T-helper 17 cell (primary cell): ENCODE measurements around the gene USP36. TPM values are rescaled to one million over a fixed set of nuclear protein-coding genes. Genes with fewer than 3 reads are reported as not detected.
A peak's percentile ranks its signal among the peaks of the same experiment; 100 is the strongest.

ENCODE experiments used
- ATAC-seq: fragments of 150-1000 bp; cut with Tn5 transposase; 2 replicates; pipeline ENCODE4 v1.10.0; 2021; ENCODE audit warnings: mild to moderate bottlenecking, moderate library complexity
- DNase-seq, 3 donors: peaks; one replicate each; pipeline versions ENCODE4 v3.0.0 to v3.0.0-alpha.2; 2020 to 2021
- H3K9me3 ChIP-seq: one replicate; pipeline ENCODE4 v1.7.0; 2013; ENCODE audit warnings: low read length, mild to moderate bottlenecking; ENCODE audit not compliant: control insufficient read depth, poor library complexity, severe bottlenecking
- H3K27ac Mint-ChIP-seq: one replicate; pipeline ENCODE4 v1.8.0; 2022; ENCODE audit warnings: mild to moderate bottlenecking, moderate library complexity, mixed read lengths
- H3K27me3 Mint-ChIP-seq: one replicate; pipeline ENCODE4 v1.8.0; 2022; ENCODE audit warnings: mixed read lengths
- H3K36me3 Mint-ChIP-seq: one replicate; pipeline ENCODE4 v1.8.0; 2022; ENCODE audit warnings: low read depth, mixed read lengths
- H3K4me1 Mint-ChIP-seq: one replicate; pipeline ENCODE4 v1.8.0; 2022; ENCODE audit warnings: mild to moderate bottlenecking, mixed read lengths
- H3K4me3 Mint-ChIP-seq: one replicate; pipeline ENCODE4 v1.8.0; 2022; ENCODE audit warnings: mild to moderate bottlenecking, moderate library complexity, mixed read lengths
- total RNA-seq, 4 donors: library from RNA in 2 of 4; stranded (reverse) in 2 of 4; gene quantifications; one replicate each; pipeline ENCODE4 v1.2.3 and lab custom pipeline; 2022 to 2026

The USP36 gene
- total RNA-seq, 2 donors from 2014 or later = 418 to 474 TPM

DNA sequence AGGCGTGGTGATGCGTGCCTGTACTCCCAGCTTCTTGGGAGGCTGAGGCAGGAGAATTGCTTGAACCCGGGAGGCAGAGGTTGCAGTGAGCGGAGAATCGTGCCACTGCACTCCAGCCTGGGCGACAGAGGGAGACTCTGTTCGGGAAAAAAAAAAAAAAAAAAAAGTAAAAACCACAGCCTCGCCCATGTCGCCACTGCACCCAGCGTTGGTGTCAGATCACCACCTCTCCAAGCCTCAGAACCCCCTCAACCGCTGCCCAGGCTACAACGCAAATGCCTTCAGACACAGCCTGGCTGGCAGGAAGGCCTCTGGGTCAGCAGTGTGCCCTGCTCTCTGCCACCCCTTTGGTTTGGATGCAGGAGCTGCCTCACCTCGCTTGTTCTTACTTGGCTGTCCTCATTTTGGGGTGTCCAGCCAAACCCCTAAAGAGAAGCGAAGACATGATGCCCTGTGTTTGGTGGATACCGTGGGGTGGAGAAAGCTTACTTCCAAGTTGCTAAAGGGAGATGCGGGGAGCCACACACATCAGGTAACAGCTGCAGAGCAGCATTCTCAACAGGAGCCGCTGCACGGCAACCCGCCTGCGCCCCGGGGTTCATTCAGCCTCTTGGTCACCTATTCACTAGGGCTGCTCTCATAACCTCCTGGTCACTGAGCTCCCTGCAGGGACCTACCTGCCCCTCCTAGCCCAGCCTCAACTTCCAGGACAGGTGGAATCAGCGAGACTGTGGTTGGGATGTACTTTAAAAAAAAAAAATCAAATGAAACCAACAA is 45.6 kb downstream of the USP36 start:
- ATAC-seq (peak; percentile 16), DNase-seq (no peak)
- Mint-ChIP-seq H3K4me3 (peak overlapping the region; percentile 70), H3K36me3 (peaks cover 30% of the 10 kb centered on the region), H3K27me3 (no peaks in the 10 kb centered on the region), H3K27ac (peak overlapping the region; percentile 92), H3K4me1 (peaks cover 53% of the 10 kb centered on the region)
- H3K9me3 ChIP-seq = no peaks in the 10 kb centered on the region

GRCh38 chr17:78794399-78794798 is 46.2 kb downstream of the USP36 start:
- DNase-seq (no peak), ATAC-seq (no peak)
- Mint-ChIP-seq H3K27ac (peak overlapping the region; percentile 92), H3K27me3 (no peaks in the 10 kb centered on the region), H3K4me3 (peak overlapping the region; percentile 80), H3K4me1 (peaks cover 54% of the 10 kb centered on the region), H3K36me3 (peaks cover 30% of the 10 kb centered on the region)
- no peaks in the 10 kb centered on the region for H3K9me3 ChIP-seq

DNA sequence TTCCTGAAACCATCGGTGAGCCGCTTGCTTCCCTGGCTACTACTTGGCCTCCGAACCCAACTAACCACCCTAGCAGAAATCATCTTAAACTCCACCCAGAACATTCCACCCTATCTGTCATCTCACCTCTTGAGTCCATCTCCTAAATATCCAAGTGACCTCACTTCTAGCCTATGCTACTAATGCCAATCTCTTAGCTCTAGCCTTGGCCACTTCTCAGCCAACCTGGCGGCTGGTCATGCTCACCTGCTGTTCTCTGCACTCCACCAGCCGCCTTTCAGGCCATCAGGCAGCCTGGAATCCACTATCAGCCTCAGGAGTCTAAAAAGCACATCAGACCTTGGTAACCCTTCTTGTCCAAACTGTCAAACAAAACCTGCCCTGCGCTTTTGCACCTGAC is 46.6 kb downstream of the USP36 start:
- no peaks in the 10 kb centered on the region for H3K27me3 Mint-ChIP-seq
- DNase-seq (no peak), ATAC-seq (no peak)
- peaks cover 51% of the 10 kb centered on the region for H3K4me1 Mint-ChIP-seq
- peaks cover 28% of the 10 kb centered on the region for H3K36me3 Mint-ChIP-seq
- H3K27ac Mint-ChIP-seq = peak overlapping the region; percentile 92
- peak overlapping the region; percentile 80 for H3K4me3 Mint-ChIP-seq
- H3K9me3 ChIP-seq = no peaks in the 10 kb centered on the region

- peaks cover 50% of the 10 kb centered on the region for H3K4me1 Mint-ChIP-seq
- H3K27ac Mint-ChIP-seq = peak overlapping the region; percentile 92
- no peaks in the 10 kb centered on the region for H3K9me3 ChIP-seq
- DNase-seq = no peak
- H3K27me3 Mint-ChIP-seq = no peaks in the 10 kb centered on the region
- H3K36me3 Mint-ChIP-seq = peaks cover 24% of the 10 kb centered on the region
- ATAC-seq = no peak
- H3K4me3 Mint-ChIP-seq = no peak overlapping the region
Observed at GRCh38 chr17:78793415-78793814, 47.2 kb downstream of the USP36 start.

- DNase-seq (no peak), ATAC-seq (no peak)
- Mint-ChIP-seq H3K27ac (peak overlapping the region; percentile 91), H3K27me3 (no peaks in the 10 kb centered on the region), H3K4me1 (peaks cover 48% of the 10 kb centered on the region), H3K4me3 (no peak overlapping the region), H3K36me3 (peaks cover 20% of the 10 kb centered on the region)
- no peaks in the 10 kb centered on the region for H3K9me3 ChIP-seq
Observed at GRCh38 chr17:78791840-78792709, 48.5 kb downstream of the USP36 start.

DNA sequence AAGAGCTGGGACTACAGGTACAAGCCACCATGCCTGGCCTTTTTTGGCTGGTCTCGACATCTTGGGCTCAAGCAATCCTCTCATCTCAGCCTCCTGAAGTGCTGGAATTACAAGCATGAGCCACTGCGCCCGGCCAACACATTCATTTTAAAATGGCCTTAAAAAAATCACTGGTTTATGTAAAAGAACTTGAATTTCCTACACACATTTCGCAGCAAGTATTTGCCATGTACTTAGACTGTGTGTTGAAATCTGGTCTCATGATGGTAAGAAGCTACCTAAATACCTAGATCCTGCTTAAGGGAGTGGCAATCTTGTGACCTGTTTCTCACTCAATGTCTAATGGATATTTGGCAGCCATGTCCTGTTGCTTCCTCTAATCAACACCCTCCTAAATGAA is 50.1 kb downstream of the USP36 start:
- Mint-ChIP-seq H3K4me3 (no peak overlapping the region), H3K27ac (peak overlapping the region; percentile 91), H3K36me3 (peaks cover 13% of the 10 kb centered on the region), H3K27me3 (no peaks in the 10 kb centered on the region), H3K4me1 (peaks cover 46% of the 10 kb centered on the region)
- ATAC-seq = no peak
- no peaks in the 10 kb centered on the region for H3K9me3 ChIP-seq
- no peak for DNase-seq

DNA sequence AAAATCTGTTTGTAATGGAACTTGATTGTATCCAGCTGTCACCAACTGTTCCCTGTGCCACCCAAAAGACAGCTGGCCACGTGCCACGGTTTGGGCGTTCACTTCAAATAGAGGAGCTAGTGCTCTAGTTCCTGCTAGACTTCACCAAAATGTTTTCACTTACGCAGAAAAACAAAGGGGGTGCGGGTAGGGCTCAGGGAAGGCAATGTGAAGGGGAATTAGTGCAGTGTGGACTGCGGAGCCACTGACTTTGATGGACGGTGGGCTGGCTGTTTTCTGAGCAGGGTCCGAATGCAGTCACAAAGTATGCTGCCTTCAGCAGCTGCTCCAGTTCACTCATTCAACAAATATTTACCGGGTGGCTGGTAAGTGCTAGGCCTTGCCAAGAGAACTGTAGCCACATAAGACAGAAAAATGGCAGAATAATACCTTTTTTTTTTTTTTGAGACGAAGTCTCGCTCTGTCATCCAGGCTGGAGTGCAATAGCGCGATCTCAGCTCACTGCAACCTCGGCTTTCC is 50.9 kb downstream of the USP36 start:
- no peak for DNase-seq
- ATAC-seq = peak; percentile 69
- H3K36me3 Mint-ChIP-seq = peaks cover 13% of the 10 kb centered on the region

DNA sequence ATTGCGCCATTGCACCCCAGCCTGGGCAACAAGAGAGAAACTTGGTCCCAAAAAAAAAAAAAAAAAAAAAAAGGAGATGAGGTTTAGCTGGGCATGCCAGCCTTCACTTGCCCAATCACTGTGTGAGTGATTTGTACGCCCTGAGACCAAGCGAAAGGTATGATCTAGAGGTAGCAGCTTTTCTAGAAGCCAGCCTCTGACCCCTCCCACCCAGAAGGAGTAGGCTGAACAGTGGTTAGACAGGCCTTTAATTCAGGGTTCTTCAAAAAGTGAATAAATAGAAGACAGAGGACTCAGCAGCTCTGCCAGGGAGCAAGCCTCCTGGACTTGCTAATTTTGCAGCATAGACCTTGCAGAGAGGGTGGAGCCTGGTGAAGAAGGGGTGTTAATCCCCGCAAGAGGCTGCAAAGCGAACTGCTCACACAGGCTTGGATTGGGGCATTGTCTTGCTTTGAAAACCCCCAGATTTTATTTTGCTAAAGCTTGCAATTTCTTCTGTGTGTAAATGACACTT is 51.4 kb downstream of the USP36 start:
- ATAC-seq = peak; percentile 53
- Mint-ChIP-seq H3K4me1 (peaks cover 40% of the 10 kb centered on the region), H3K27me3 (no peaks in the 10 kb centered on the region)

More for the DNA sequence above, 50.9 kb downstream of the USP36 start:
- no peaks in the 10 kb centered on the region for H3K9me3 ChIP-seq
- Mint-ChIP-seq H3K27ac (peak overlapping the region; percentile 91), H3K27me3 (no peaks in the 10 kb centered on the region), H3K4me3 (peak overlapping the region; percentile 56), H3K4me1 (peaks cover 43% of the 10 kb centered on the region)

DNA sequence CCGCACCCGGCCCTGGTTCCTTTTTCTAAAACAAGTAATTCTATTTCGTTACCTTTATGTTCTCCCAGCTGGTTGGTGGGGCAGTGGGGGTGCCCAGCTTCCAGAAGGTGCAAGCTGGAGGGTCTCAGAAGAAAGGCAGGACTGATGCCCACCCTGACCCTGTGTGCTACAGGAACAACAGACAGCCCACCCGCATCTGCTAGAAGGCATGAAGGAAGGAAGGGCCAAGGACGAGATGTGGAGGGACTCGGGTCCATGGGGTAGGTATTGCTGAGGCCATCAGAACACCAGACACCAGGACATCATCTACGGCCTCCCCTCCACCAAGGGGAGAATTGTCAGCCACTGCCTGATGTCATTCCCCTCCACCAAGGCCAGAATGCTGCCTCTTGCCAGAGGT is 52.2 kb downstream of the USP36 start:
- no peaks in the 10 kb centered on the region for H3K9me3 ChIP-seq
- H3K4me3 Mint-ChIP-seq = no peak overlapping the region

More for the DNA sequence above, 51.4 kb downstream of the USP36 start:
- Mint-ChIP-seq H3K4me3 (peak overlapping the region; percentile 56), H3K27ac (peak overlapping the region; percentile 91), H3K36me3 (peaks cover 10% of the 10 kb centered on the region)
- H3K9me3 ChIP-seq = no peaks in the 10 kb centered on the region
- DNase-seq = no peak

GRCh38 chr17:78787444-78787843 is 53.2 kb downstream of the USP36 start:
- H3K4me3 Mint-ChIP-seq = no peak overlapping the region
- peaks cover 4% of the 10 kb centered on the region for H3K36me3 Mint-ChIP-seq
- H3K4me1 Mint-ChIP-seq = peaks cover 38% of the 10 kb centered on the region
- no peaks in the 10 kb centered on the region for H3K27me3 Mint-ChIP-seq
- no peak for DNase-seq
- H3K27ac Mint-ChIP-seq = peak overlapping the region; percentile 85
- no peak for ATAC-seq
- H3K9me3 ChIP-seq = no peaks in the 10 kb centered on the region

More for the DNA sequence above, 52.2 kb downstream of the USP36 start:
- Mint-ChIP-seq H3K36me3 (peaks cover 4% of the 10 kb centered on the region), H3K4me1 (peaks cover 40% of the 10 kb centered on the region), H3K27me3 (no peaks in the 10 kb centered on the region), H3K27ac (no peak overlapping the region)
- ATAC-seq = no peak
- DNase-seq = no peak

DNA sequence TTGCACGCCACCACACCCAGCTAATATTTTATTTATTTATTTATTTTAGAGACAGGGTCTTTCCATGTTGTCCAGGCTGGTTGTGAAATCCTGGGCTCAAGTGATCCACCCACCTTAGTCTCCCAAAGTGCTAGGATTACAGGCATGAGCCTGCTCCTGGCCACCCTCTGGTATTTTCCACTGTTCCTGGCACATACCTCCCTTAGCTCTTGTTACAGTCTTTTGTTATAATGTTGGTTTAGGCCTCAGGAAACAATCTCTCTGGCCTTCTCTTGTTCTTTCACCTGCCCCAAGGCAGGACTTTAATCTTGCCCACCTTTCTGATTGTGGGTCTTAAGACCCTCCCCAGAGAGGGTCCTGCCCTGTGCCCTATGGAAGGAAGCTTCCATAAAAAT is 55.0 kb downstream of the USP36 start:
- Mint-ChIP-seq H3K4me1 (peaks cover 31% of the 10 kb centered on the region), H3K36me3 (no peaks in the 10 kb centered on the region), H3K4me3 (no peak overlapping the region), H3K27ac (peak overlapping the region; percentile 94), H3K27me3 (no peaks in the 10 kb centered on the region)
- ATAC-seq (no peak), DNase-seq (no peak)
- H3K9me3 ChIP-seq = no peaks in the 10 kb centered on the region

GRCh38 chr17:78785011-78785662 is 55.5 kb downstream of the USP36 start:
- no peaks in the 10 kb centered on the region for H3K9me3 ChIP-seq
- H3K27ac Mint-ChIP-seq = peak overlapping the region; percentile 94
- H3K4me1 Mint-ChIP-seq = peaks cover 33% of the 10 kb centered on the region
- peak overlapping the region; percentile 53 for H3K4me3 Mint-ChIP-seq
- H3K27me3 Mint-ChIP-seq = no peaks in the 10 kb centered on the region
- no peaks in the 10 kb centered on the region for H3K36me3 Mint-ChIP-seq
- ATAC-seq (no peak), DNase-seq (no peak)

GRCh38 chr17:78784352-78784751 is 56.3 kb downstream of the USP36 start:
- H3K27me3 Mint-ChIP-seq = no peaks in the 10 kb centered on the region
- H3K27ac Mint-ChIP-seq = peak overlapping the region; percentile 94
- ATAC-seq (no peak), DNase-seq (no peak)
- peaks cover 35% of the 10 kb centered on the region for H3K4me1 Mint-ChIP-seq
- H3K9me3 ChIP-seq = no peaks in the 10 kb centered on the region
- H3K4me3 Mint-ChIP-seq = no peak overlapping the region
- peaks cover 3% of the 10 kb centered on the region for H3K36me3 Mint-ChIP-seq
